ENCODE measurements around the gene PPFIA2.
A peak's percentile ranks its signal among the peaks of the same experiment; 100 is the strongest.
"Not testable (repeated sequence)": the region's sequence is repeated elsewhere in the genome, so short reads cannot be mapped to it uniquely, and the experiment has no call there.

Gene PPFIA2

GRCh38 chr12:81211306-81211705, 547.8 kb downstream of the PPFIA2 start:
- no peak for DNase-seq (ENCODE audit: low read depth in 2 of 2)

- not testable (repeated sequence) for DNase-seq (ENCODE audit: low read depth in 2 of 2)
Measured at GRCh38 chr12:81209772-81210225, 549.4 kb downstream of the PPFIA2 start.

- peak in 1 of 2 experiments; percentile 17 for DNase-seq (ENCODE audit: low read depth in 2 of 2)
Measured at GRCh38 chr12:81209012-81209411, 550.1 kb downstream of the PPFIA2 start.

- peak; percentile 67 to 73 for DNase-seq (ENCODE audit: low read depth in 2 of 2)
Measured at GRCh38 chr12:81208187-81208911, 550.8 kb downstream of the PPFIA2 start.
